ENCODE results near the gene SLC16A4. TPM values are rescaled to one million over a fixed set of nuclear protein-coding genes. Genes with fewer than 3 reads are reported as not detected.

The SLC16A4 gene
- total RNA-seq, 4 donors from 2014 or later = 0.21 to 1.6 (median 0.89) TPM

GRCh38 chr1:110390096-110390495 lies 730 bp downstream of the SLC16A4 start:
- DNase-seq (ENCODE audit: low spot score in 2 of 2) = no peak
- no peak for TF ChIP-seq POLR2A (IDR thresholded peaks at IDR 0.05)
- TF ChIP-seq CTCF (IDR thresholded peaks at IDR 0.05) = no peak
- intact Hi-C loops (cut with DNase I; ENCODE audit: low total_unique reads) = no loop called here
- WGBS, 2 donors = 64 to 70% methylated on average over 6 of the region's 6 CpGs
- no peak overlapping the region for H3K4me3 ChIP-seq (ENCODE audit: low read depth, poor library complexity, severe bottlenecking)

- H3K4me3 ChIP-seq (ENCODE audit: low read depth, poor library complexity, severe bottlenecking) = no peak overlapping the region
- TF ChIP-seq POLR2A (IDR thresholded peaks at IDR 0.05) (no peak), CTCF (IDR thresholded peaks at IDR 0.05) (no peak)
- intact Hi-C loops (cut with DNase I; ENCODE audit: low total_unique reads) = no loop called here
- DNase-seq (ENCODE audit: low spot score in 2 of 2) = no peak
- WGBS, 2 donors = 95 to 100% methylated on average over 1 of the region's 1 CpG
Observed at GRCh38 chr1:110387048-110387754, 3.6 kb downstream of the SLC16A4 start.

- no peak overlapping the region for H3K4me3 ChIP-seq (ENCODE audit: low read depth, poor library complexity, severe bottlenecking)
- intact Hi-C loops (cut with DNase I; ENCODE audit: low total_unique reads) = no loop called here
- DNase-seq (ENCODE audit: low spot score in 2 of 2) = no peak
- TF ChIP-seq CTCF (IDR thresholded peaks at IDR 0.05) (no peak), POLR2A (IDR thresholded peaks at IDR 0.05) (no peak)
- 96 to 97% methylated on average over 1 of the region's 1 CpG for WGBS, 2 donors
Observed at GRCh38 chr1:110385369-110385768, 5.5 kb downstream of the SLC16A4 start.

- WGBS, 2 donors = 93 to 97% methylated on average over 19 of the region's 19 CpGs
- no peak overlapping the region for H3K4me3 ChIP-seq (ENCODE audit: low read depth, poor library complexity, severe bottlenecking)
- DNase-seq (ENCODE audit: low spot score in 2 of 2) = no peak
- intact Hi-C loops (cut with DNase I; ENCODE audit: low total_unique reads) = no loop called here
- TF ChIP-seq POLR2A (IDR thresholded peaks at IDR 0.05) (no peak), CTCF (IDR thresholded peaks at IDR 0.05) (no peak)
Observed at GRCh38 chr1:110384581-110385321, 6.1 kb downstream of the SLC16A4 start.

GRCh38 chr1:110383251-110383990 lies 7.4 kb downstream of the SLC16A4 start:
- no peak overlapping the region for H3K4me3 ChIP-seq (ENCODE audit: low read depth, poor library complexity, severe bottlenecking)
- WGBS, 2 donors = 43 to 65% methylated on average over 5 of the region's 5 CpGs
- TF ChIP-seq POLR2A (IDR thresholded peaks at IDR 0.05) (no peak), CTCF (IDR thresholded peaks at IDR 0.05) (no peak)

More at GRCh38 chr1:110383251-110383990, 7.4 kb downstream of the SLC16A4 start:
- intact Hi-C loops (cut with DNase I; ENCODE audit: low total_unique reads) = no loop called here
- DNase-seq (ENCODE audit: low spot score in 2 of 2) = no peak

Measured in lower leg skin (tissue), 4 donors.